MV-4-11 (cell line): ENCODE measurements around the gene HTATIP2.
"Not testable (repeated sequence)": the region's sequence is repeated elsewhere in the genome, so short reads cannot be mapped to it uniquely, and the experiment has no call there.

Experiments used
- DNase-seq: peaks from one replicate; lab custom pipeline; 2025; lab: John Stamatoyannopoulos, UW

HTATIP2 gene

DNA sequence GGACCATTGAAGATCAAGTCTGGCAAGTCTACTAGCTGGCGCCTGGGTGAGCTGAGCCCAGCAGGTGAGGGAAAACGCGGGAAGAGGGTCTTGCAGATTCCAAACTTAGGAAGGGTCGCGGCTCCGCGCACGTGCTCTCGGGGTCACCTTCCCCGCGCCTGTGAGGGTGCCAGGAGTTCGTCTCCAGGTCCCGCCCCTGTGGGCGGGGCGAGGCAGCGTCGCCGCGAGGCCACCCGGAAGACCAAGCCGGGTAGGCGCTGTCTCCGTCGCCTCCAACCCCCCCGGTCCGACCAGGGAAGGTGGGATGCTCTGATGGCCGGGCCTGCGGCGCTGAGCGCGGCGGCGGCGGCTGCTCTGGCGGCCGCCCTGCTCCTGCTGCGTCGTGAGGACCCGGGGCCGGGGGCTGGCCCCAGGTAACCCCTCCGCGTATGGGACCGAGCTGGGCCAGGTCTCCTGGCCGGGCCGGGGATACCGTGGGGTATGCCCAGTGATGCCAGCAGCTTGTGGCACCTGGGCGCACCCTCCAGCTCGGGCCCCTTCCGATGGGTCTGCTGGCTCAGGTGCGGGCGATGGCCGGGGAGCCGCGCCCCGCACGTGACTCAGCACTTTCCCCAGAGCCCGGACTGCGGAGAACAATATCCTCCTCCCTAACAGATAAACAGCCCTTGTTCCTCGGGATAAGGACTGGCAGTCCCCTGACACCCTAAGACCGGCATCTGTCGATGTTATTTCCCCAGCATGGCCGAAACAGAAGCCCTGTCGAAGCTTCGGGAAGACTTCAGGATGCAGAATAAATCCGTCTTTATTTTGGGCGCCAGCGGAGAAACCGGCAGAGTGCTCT is at the start of gene HTATIP2:
HTATIP2 (plus strand) TSS at position 215 of the 841 bp plus-strand sequence; CDS start at position 739, 524 bp downstream.
- peak; percentile 39 for DNase-seq

DNA sequence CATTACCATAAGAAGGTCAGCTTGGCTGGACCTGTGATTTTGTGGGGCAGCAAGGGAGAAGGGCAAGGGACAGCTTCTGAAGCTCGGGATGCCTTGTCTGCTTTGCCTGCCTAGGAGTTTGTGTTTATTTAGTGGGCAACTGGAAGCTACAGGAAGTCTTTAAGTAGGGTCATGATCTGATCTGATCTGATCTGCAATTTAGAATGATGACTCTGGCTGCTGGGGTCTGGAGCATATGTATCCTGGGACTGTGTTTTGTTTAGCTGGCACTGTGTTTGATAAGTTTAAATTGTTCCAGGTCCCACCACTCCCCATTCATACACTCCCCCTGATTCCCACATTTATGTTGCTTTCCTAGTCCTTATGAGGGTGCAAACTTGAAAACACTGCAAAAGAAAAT is 47.7 kb upstream of the HTATIP2 start:
- no peak for DNase-seq

DNA sequence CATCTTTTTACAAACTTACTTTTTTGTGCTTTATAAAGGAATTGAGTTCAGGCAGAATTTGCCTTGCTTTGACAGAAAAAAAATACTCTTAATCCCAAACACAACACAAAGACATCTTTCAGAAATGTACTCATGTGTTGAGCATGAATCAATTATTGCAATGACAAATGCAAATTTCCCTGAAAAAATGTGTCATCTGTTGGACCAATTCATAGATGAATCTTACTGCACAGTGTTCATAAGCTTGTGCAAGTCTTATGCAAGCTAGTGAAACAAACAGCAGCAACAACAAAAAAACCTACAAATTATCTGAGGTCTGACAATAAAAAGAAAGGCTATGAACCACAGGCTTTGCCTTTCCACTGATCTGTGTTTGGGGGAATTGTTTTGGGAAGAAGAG is 42.3 kb upstream of the HTATIP2 start:
- DNase-seq = no peak

DNA sequence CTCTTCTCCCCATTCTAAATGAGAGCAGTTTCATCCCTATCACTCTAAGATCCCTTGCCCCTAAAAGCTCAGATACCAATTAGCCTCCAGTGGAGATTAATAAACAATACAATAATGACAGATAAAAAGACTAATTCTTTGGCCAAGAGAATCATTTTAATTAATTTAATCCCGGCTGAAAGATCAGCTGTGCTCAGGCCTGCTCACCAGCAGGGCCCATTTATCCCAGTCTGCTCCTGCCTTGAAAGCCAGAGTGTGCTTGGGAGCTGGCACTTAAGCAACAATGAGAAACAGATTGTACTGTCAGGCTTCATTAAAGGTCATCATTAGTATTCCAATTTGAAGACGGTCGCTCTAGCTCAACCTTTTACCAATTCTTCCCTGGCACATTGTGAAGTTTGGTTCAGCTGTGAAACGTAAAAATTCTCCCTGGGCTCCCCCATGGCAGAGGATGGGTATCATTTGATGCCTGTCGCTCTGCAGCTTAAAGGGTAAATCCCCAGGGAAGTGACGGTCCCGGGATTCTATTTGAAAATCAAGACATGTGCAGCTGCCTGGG is 36.1 kb upstream of the HTATIP2 start:
- DNase-seq = no peak

DNA sequence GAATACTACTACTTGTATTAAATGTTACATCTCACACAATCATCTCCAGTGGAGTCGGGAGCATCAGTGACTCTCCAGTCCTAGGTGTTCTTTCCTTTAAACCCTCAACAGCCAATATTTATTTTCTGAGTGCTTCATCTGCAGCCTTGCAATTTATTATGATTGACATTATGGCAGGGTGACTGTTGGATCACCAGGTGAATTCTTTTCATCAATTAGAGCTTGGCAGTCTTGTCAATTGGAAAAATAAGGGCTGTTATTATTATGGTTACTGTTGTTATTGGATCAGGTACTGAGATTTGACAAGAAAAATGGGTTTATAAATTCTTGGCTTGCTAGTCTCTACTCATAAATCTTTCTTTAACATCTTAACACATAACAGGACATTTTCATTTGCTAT is 27.5 kb upstream of the HTATIP2 start:
- DNase-seq = no peak

DNA sequence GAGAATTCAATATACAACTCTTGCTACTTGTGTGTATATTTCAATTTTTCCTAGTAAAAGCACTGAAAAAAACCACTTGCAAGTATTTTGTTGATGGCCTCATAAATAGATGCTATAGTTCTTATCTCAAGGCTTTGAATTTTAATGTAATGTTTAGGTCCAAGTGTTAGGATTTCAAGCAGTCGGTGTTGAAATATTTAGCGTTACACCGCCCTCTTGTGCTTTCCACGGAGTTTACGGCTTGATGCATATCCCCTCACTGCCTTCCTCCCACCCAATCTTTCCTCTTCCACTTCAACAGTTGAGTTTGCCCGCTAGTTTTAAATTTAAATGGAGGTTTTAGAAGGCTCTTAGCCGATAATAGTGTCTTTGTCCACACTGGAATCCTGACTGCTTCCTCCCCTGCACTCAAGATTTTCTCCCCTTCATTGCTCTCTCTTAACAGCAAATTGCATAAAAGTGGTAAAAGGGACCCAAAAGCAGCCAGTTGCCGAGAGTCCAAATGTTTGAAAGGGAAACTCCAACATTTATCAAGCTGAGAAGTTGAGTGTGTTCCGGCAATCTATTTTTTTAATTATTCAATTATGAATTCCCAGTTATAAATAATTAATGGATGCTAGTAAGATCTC is 25.9 kb upstream of the HTATIP2 start:
- no peak for DNase-seq

DNA sequence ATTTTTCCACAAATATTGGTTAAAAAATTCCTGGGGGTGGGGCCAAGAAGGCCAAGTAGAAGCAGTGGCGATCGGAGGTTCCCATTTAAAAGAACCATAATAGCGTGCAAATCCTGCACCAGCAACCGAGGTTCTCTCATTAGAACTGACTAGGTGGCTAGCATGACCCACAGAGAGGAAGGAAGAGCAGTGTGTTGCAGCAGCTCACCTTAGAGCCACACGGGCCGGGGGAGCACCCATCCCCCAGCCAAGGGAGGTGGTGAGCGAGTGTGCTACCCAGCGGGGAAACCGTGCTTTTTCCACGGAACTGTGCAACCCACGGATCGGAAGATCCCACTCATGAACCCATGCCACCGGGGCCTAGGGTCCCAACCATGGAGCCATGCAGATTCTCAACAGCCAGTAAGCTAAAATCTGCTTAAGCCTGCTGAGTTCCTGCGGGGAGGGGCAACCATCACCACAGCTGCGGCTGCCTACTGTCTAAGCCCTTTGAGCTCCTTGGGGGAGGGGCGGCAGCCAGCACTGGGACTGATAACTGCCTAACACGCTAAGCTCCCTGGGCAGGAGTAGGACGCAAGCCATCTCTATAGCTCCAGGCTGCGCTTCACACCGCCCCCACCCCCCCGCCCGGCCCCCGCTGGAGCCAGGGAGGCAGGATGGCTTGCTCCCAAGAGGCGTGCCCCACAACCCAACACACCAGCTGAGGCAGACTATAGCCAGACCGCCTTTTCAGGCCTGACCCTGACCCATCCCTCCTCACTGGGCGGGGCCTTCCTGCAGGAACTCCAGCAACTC is 21.0 kb upstream of the HTATIP2 start:
- DNase-seq = peak; percentile 10

DNA sequence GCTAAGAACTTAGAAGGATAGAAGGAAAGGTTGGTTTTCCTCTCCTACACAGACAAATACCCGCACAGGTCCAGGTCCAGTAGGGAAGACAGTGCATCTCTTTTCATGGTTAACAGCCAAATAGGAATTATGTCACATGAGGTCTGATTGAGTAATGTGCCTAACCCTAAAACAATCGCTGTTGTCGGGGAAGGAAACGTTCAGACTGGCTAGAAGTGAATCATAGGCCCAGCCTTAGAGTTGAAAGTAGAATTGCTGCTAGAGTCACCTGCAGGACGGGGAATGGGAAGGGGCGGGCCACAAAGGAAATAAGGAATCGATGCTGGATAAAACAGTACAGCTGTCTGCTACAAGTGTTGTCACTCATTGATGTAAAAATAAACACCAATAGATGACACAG is 12.4 kb upstream of the HTATIP2 start:
- DNase-seq = peak; percentile 40

DNA sequence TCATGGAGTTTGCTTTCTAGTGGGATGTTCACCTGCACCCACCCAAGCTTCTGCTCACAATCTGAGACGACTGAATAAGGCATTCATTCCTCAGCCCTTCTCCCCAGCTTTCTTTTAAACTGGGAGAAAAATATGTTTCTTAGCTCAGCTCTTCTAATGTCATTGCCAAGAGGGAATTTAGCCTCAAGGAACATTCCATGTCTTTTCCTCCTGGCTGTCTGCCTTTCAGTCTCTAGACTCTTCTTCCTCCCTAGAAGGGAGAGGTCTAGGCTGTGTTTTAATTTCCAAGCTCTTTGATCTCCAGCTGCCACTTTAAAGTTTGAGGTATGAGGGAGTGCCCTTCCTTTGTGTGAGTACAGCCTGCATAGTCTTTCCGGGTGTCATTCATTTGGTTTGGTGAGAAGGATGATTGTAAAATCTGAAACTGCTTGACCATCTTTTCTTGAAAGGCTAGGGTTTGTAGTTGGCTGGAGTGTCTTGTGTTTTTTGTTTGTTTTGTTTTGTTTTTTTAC is 11.7 kb upstream of the HTATIP2 start:
- no peak for DNase-seq

DNA sequence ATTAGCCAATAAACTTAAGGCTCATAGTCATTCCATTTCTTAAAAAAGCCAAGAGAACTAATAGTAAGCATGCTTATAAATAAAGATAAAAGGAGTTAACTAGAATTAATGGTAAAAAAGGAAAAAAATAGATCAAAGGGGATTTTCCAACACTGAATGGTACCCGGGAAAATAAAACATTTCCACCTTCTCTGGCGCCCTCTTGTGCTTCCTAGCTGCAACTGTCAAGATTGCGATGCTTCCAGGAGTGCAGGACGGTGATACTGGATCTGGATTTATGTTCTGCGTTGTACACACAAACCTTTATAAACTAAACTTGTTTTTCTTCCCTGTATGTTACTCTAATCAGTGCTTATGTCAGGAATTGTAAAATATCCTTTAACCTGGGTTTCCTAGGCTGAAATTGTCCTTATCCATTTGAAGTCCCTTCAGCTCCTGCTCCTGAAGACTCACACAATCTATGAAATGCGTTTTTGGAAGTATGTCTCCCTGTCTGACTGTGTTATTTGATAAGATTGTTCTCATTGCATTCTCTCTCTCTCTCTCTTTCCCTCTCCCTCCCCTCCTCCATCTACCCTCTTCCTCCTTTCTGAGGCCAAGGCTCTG is 9.6 kb upstream of the HTATIP2 start:
- no peak for DNase-seq

DNA sequence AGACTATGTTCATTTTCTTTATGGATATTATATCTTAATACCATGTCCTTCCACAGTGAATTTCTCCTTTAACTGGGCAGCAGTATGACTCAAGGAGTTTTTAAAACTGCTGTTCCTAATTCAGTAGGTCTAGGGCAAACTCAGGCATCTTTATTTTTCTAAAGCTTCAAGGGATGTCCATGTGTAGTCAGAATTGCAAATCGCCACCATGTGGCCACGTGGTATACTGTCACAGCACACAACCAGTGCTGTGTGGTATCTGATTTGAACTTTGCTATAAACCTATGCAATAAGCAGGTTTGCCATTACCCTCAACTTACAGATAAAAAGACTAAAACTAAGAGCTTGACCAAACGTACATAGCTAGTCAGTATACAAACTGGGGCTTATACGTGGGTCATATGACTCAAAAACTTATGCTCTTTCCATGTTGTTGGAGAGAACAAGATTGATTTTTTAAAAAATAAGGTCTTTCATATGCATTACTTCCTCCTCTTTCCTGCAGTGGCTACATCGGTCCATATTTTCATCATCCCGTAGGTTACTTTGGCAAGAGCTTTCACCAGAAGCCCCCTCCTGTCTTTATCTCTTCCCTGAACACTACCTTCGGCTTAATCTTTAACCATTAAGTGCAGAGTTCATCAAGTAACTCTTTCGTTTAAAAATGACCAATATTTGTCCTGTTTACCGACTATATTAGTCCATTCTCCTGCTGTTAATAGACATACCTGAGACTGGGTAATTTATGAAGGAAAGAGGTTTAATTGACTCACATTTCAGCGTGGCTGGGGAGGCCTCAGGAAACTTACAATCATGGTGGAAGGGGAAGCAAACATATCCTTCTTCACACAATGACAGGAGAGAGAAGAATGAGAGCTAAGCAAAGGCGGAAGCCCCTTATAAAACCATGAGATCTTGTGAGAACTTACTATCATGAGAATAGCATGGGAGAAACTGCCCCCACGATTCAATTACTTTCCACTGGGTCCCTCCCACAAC is 8.0 kb upstream of the HTATIP2 start:
- peak; percentile 44 for DNase-seq

DNA sequence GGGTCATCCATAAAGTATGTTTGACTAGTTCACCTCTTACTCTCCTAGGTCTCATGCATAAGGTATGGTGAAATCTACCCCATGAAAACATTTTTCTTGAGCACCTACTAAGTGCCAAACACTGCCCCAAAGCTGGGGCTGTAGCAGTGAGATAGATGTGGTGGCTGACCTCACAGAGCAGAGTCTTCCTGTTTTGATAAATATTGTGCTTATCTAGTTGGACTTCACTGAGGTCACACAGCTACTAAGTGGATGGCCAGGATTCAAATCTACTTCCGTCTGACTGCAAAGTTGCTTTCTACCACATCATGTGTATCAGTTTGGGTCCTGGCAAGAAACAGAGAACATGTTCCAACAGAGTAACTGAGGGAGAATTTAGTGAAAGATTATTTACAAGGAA is 6.4 kb upstream of the HTATIP2 start:
- DNase-seq = no peak

DNA sequence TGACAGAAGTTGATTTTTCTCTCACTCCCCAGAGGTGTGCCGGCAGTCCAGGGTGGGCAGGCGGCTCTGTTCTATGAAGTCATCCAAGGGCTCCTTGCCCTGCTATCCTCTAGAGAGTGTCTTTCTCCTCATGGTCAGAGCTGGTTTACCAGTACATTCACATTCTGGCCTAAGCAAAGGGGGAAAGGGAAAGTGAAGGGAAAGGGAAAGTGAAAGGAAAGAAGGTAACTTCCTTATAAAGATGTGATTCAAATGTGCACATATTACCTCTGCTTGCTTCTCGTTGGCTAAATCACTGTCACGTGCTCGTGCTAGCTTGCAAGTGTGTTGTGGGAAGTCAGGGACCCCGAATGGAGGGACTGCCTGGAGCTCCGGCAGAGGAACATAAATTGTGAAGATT is 2.9 kb upstream of the HTATIP2 start:
- peak; percentile 58 for DNase-seq

DNA sequence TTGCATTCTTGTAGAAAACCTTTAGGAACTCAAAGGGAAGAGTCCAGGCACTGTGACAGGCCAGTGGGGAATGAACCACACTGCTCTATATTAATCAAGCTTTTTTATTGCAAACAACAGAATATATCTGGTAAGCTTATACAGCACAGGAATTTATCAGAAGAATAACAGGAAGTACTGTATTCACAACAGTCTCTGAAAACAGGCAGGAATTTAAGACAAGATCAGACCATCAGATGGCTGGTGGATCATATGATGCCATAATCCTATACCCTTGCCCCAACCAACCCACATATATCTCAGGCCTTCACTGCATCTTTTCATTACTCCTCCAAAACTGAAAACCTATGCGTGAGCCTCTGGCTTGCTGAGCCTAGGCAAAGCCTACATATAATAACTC is 1.0 kb upstream of the HTATIP2 start:
- no peak for DNase-seq

DNA sequence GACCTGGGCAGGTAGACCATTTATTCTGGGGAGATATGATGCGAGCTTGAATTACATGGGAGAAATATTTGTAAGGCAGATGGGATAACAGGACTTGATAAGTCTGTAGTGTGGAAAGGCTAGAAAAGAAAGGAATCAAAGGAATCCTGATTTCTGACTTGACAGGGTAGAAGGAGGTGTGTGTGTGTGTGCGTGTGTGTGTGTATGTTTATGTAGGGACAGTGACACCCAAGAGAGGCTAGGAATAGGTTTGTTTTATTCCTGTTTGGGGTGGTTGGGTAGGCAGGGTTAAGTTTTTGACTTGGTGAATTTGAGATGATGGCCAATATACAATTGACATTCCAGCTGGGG is 390 bp upstream of the HTATIP2 start:
- no peak for DNase-seq

DNA sequence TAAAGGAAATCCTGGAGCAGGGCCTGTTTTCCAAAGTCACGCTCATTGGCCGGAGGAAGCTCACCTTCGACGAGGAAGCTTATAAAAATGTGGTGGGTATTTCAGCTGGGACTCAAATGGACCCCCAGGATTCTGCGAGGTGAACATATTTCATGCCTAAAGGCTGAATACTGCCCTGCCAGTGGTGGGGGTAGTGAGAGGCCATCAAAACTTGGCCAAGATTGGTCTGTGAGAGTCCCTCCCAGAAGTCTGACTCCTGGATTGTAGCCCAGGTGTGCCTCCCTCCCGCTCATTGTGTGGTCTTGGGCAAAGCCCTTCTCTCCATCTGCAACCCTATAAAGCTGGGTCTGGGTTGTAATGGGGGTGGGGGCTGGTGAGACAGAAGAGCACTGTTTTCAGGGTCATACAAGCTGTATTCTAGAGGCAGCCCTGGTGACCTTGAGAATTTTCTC is 853 bp downstream of the HTATIP2 start:
- DNase-seq = no peak

DNA sequence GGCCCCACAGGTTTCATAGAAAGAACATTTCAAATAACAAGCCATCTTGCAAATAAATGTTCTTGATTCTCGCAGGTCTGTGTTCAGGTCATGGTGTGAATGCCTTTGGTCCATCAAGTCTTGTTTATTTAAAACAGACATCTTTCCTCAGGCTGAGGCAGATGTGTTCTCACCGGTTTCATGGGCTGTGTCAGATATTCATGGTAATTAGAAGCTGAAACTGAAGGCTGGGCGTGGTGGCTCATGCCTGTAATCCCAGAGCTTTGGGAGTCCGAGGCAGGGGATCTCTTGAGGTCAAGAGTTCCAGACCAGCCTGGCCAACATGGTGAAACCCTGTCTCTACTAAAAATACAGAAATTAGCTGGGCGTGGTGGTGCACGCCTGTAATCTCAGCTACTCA is 2.0 kb downstream of the HTATIP2 start:
- not testable (repeated sequence) for DNase-seq

DNA sequence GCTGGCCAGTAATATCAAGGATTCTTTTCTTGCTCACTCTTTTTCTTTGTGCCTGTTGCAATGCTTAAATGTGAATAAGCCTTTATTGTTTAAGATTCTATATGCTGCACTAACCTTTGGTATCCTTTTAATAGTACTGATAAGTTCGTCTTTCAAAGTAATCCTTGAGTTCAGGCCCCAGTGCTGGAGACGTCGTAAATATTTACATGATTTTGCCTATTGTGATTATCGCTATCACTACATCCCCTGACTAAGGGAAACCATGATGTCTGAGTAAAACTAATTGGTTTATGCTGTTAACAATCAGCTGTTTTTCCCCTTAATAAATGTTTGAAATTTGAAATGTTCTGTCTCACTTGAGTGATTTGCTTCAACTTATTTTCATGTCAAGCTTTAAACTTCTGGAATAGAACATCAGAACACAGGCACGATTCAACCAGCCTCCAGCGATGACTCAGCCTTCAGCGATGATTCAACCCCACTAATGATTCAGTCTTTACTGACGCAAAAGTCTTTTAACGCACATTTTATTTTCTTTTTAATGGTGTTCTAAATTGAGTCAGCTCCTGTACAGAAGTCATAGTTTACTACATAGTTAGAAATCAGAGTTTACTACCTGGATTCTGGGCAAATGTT is 3.9 kb downstream of the HTATIP2 start:
- peak; percentile 52 for DNase-seq

DNA sequence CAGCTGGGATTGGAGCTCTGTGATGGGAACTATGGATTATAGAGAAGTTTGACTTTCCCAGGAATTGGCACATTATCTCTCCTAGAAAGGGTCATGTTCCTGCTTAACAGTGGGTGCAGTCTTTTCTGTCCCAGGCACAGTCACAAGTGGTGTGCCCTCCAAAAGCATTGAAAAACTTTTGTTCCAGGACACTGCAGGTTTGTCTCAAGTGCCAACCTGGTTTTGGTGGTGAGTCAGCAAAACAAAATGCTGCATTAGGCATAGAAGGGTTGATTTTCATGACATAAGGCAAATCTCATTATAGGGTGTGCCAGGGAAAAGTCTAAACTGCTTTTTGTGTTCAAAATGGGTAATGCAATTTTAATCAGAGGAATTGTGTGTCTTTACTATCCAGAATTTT is 4.9 kb downstream of the HTATIP2 start:
- no peak for DNase-seq

DNA sequence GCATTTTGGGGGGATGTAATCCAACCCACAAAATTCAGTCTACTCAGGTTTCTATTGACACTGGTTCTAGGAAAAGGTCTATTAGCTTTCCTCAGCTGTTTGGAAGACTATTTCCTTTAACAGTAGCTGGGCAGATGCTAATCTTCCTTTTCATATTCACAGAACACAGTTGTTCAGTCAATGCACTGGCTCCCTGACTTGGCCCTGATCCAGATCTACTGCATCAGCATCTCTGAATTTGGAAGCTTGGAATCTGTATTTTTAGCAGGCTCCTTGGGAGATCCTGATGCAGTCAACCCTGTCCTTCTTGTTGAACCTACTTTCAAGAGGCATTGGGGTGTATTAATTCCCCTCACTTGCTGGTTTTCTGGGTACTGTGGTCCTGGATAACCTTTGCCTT is 6.3 kb downstream of the HTATIP2 start:
- no peak for DNase-seq
